HG02798 (cell line): ENCODE measurements around the gene OPRM1.

Experiments used
- ATAC-seq: cut with Tn5 transposase; IDR thresholded peaks from one replicate; pipeline ENCODE4 v1.9.1; 2021; ENCODE audit warnings: mild to moderate bottlenecking; ENCODE audit not compliant: unreplicated experiment, poor library complexity

Gene OPRM1

GRCh38 chr6:154080461-154081189 is 41.6 kb downstream of the OPRM1 start:
- ATAC-seq: no peak

- ATAC-seq: no peak
Observed at GRCh38 chr6:154086510-154086909, 47.5 kb downstream of the OPRM1 start.

GRCh38 chr6:154092326-154092962 is 53.4 kb downstream of the OPRM1 start:
- no peak for ATAC-seq

GRCh38 chr6:154093231-154094044 is 54.4 kb downstream of the OPRM1 start:
- no peak for ATAC-seq

GRCh38 chr6:154095571-154095970 is 56.5 kb downstream of the OPRM1 start:
- no peak for ATAC-seq

GRCh38 chr6:154096316-154096715 is 57.3 kb downstream of the OPRM1 start:
- no peak for ATAC-seq

GRCh38 chr6:154096834-154097233 is 57.8 kb downstream of the OPRM1 start:
- ATAC-seq: no peak

- ATAC-seq: no peak
Observed at GRCh38 chr6:154099211-154099610, 60.2 kb downstream of the OPRM1 start.

GRCh38 chr6:154106251-154106650 is 67.2 kb downstream of the OPRM1 start:
- no peak for ATAC-seq

GRCh38 chr6:154111025-154111424 is 72.0 kb downstream of the OPRM1 start:
- no peak for ATAC-seq

- ATAC-seq: no peak
Observed at GRCh38 chr6:154112181-154112809, 73.3 kb downstream of the OPRM1 start.

- ATAC-seq: no peak
Observed at GRCh38 chr6:154113392-154113791, 74.4 kb downstream of the OPRM1 start.

- ATAC-seq: no peak
Observed at GRCh38 chr6:154117485-154117884, 78.4 kb downstream of the OPRM1 start.

GRCh38 chr6:154122195-154122925 is 83.3 kb downstream of the OPRM1 start:
- no peak for ATAC-seq

GRCh38 chr6:154123155-154123956 is 84.3 kb downstream of the OPRM1 start:
- ATAC-seq: no peak

- ATAC-seq: no peak
Observed at GRCh38 chr6:154125421-154125820, 86.4 kb downstream of the OPRM1 start.

- no peak for ATAC-seq
Observed at GRCh38 chr6:154127657-154128056, 88.6 kb downstream of the OPRM1 start.

- ATAC-seq: no peak
Observed at GRCh38 chr6:154134471-154135147, 95.6 kb downstream of the OPRM1 start.

GRCh38 chr6:154138793-154139192 is 99.8 kb downstream of the OPRM1 start:
- no peak for ATAC-seq
